ENCODE results near the gene EDARADD. TPM values are rescaled to one million over a fixed set of nuclear protein-coding genes. Genes with fewer than 3 reads are reported as not detected.

EDARADD gene
- total RNA-seq, 1 donor, result 1.4 TPM

- no peak for TF ChIP-seq CTCF (IDR thresholded peaks at IDR 0.05; ENCODE audit: extremely low read depth, low read depth, low read length)
- DNase-seq (ENCODE audit: insufficient read length, low spot score, missing footprints), result no peak
- no peak overlapping the region for H3K27ac ChIP-seq (ENCODE audit: low read depth, low read length)
- H3K9me3 ChIP-seq (ENCODE audit: low read depth, low read length), result no peaks in the 10 kb centered on the region
- H3K27me3 ChIP-seq (ENCODE audit: insufficient read depth, low read length), result peaks cover 8% of the 10 kb centered on the region
- no peaks in the 10 kb centered on the region for H4K20me1 ChIP-seq (ENCODE audit: insufficient read depth, low read length)
- no peaks in the 10 kb centered on the region for H3K4me1 ChIP-seq (ENCODE audit: insufficient read depth, low read length)
- no peak overlapping the region for H2AFZ ChIP-seq (ENCODE audit: low read length)
- no peaks in the 10 kb centered on the region for H3K36me3 ChIP-seq (ENCODE audit: insufficient read depth, low read length)
- H3K4me2 ChIP-seq (ENCODE audit: insufficient read depth, low read length), result no peak overlapping the region
- no peak overlapping the region for H3K4me3 ChIP-seq (ENCODE audit: insufficient read depth, low read length)
- no peaks in the 10 kb centered on the region for H3K79me2 ChIP-seq (ENCODE audit: insufficient read depth, low read length)
These were observed 97.5 kb downstream of the EDARADD start for GRCh38 chr1:236491469-236492136.

- Histone ChIP-seq H3K27ac (ENCODE audit: low read depth, low read length) (no peak overlapping the region), H3K79me2 (ENCODE audit: insufficient read depth, low read length) (no peaks in the 10 kb centered on the region), H3K4me1 (ENCODE audit: insufficient read depth, low read length) (no peaks in the 10 kb centered on the region), H3K9me3 (ENCODE audit: low read depth, low read length) (no peaks in the 10 kb centered on the region), H2AFZ (ENCODE audit: low read length) (no peak overlapping the region), H3K36me3 (ENCODE audit: insufficient read depth, low read length) (no peaks in the 10 kb centered on the region), H3K4me2 (ENCODE audit: insufficient read depth, low read length) (no peak overlapping the region), H3K27me3 (ENCODE audit: insufficient read depth, low read length) (peaks cover 8% of the 10 kb centered on the region), H4K20me1 (ENCODE audit: insufficient read depth, low read length) (no peaks in the 10 kb centered on the region), H3K4me3 (ENCODE audit: insufficient read depth, low read length) (no peak overlapping the region)
- TF ChIP-seq CTCF (IDR thresholded peaks at IDR 0.05; ENCODE audit: extremely low read depth, low read depth, low read length), result no peak
- DNase-seq (ENCODE audit: insufficient read length, low spot score, missing footprints), result no peak
These were observed 98.3 kb downstream of the EDARADD start for GRCh38 chr1:236492378-236492777.

- H3K4me3 ChIP-seq (ENCODE audit: insufficient read depth, low read length), result no peak overlapping the region
- no peaks in the 10 kb centered on the region for H3K4me1 ChIP-seq (ENCODE audit: insufficient read depth, low read length)
- H3K27me3 ChIP-seq (ENCODE audit: insufficient read depth, low read length), result peaks cover 8% of the 10 kb centered on the region
- no peaks in the 10 kb centered on the region for H3K36me3 ChIP-seq (ENCODE audit: insufficient read depth, low read length)
- H3K4me2 ChIP-seq (ENCODE audit: insufficient read depth, low read length), result no peak overlapping the region
- H3K27ac ChIP-seq (ENCODE audit: low read depth, low read length), result no peak overlapping the region
- H3K9me3 ChIP-seq (ENCODE audit: low read depth, low read length), result no peaks in the 10 kb centered on the region
- H4K20me1 ChIP-seq (ENCODE audit: insufficient read depth, low read length), result no peaks in the 10 kb centered on the region
- DNase-seq (ENCODE audit: insufficient read length, low spot score, missing footprints), result no peak
- TF ChIP-seq CTCF (IDR thresholded peaks at IDR 0.05; ENCODE audit: extremely low read depth, low read depth, low read length), result no peak
- H3K79me2 ChIP-seq (ENCODE audit: insufficient read depth, low read length), result no peaks in the 10 kb centered on the region
- no peak overlapping the region for H2AFZ ChIP-seq (ENCODE audit: low read length)
These were observed 100.0 kb downstream of the EDARADD start for GRCh38 chr1:236494082-236494481.

DNA sequence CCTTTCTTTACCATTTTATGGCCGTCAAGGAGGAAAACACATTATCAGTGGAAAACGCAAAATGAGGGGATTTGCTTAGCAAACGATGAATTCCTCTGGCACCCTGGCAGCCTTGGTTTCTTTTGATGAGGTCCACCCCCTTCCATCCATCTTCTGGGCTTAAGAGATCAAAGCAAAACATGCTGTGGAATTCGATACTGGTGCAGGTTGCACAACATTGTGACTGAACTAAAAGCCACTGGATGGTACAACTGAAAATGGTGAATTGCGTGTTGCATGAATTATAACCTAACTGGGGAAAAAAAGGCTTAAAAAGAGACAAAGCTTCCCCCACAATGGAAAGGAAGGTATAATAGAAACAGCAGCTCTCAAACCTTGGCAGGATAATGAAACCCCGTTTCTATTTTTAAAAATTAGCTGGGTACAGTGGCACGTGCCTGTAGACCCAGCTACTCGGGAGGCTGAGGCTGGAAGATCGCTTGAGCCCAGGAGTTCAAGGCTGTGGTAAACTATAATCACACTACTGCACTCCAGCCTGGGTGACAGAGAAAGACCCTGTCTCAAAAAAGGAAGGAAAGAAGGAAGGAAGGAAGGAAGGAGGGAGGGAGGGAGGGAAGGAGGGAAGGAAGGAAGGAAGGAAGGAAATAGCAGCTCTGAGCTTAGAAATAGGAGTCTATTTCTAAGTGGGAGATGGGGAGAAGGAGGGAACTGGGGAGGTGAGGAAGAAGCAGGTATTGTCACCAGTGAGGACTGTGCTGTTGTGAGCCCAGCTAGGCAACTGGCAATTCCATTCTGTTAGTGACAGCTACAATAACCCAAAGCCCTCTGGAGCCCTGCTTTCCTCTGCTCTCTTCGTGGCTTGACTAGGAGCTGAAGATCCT, 100.7 kb downstream of the EDARADD start:
- Histone ChIP-seq H3K4me3 (ENCODE audit: insufficient read depth, low read length) (no peak overlapping the region), H4K20me1 (ENCODE audit: insufficient read depth, low read length) (no peaks in the 10 kb centered on the region), H3K4me1 (ENCODE audit: insufficient read depth, low read length) (no peaks in the 10 kb centered on the region), H3K27me3 (ENCODE audit: insufficient read depth, low read length) (peaks cover 8% of the 10 kb centered on the region), H3K79me2 (ENCODE audit: insufficient read depth, low read length) (no peaks in the 10 kb centered on the region), H3K9me3 (ENCODE audit: low read depth, low read length) (no peaks in the 10 kb centered on the region), H2AFZ (ENCODE audit: low read length) (no peak overlapping the region), H3K27ac (ENCODE audit: low read depth, low read length) (no peak overlapping the region), H3K4me2 (ENCODE audit: insufficient read depth, low read length) (peak overlapping the region; percentile 45), H3K36me3 (ENCODE audit: insufficient read depth, low read length) (no peaks in the 10 kb centered on the region)
- no peak for TF ChIP-seq CTCF (IDR thresholded peaks at IDR 0.05; ENCODE audit: extremely low read depth, low read depth, low read length)
- DNase-seq (ENCODE audit: insufficient read length, low spot score, missing footprints), result no peak

Measured in osteoblast (primary cell).